Anterior cingulate cortex (tissue), 58 donors: ENCODE measurements around the gene CCDC97.

ENCODE experiments used
- DNase-seq, 58 donors: peaks; one replicate each; lab custom pipeline; 2025; lab: John Stamatoyannopoulos, UW

Gene CCDC97

DNA sequence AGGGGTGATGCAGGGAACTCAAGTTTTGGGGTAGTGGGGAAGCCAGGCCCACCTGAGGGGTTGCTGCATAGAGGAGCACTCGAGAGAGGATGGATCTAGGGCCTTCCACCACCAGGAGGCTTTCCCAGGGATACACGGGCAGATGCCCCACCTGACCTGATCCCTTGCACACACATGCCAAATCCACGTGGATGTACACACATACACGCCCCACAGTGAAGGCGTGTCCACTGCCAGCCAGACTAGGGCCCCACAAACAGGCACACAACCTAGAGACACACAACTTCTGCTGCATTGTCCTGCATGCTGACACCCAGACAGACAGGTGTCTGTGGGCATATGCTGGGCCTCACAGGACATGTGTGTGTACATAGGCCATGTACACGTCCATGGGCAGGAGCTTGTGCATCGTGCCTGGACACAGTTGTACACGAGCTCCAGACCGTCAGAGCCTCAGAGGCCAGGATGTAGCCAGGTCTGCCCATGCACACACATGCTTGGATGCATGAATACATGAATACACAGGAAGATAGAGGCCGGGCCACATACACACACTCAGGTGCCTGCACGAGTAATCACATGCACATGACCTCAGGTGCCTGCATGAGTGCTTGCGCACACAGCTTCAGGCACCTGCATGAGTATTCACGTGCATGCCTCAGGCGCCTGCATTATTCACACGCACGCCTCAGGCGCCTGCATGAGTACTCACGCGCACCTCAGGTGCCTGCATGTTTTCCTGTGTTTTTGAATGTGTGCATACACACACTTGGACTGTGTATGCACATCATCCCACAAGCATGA lies 8.9 kb downstream of the CCDC97 start:
- no peak for DNase-seq

DNA sequence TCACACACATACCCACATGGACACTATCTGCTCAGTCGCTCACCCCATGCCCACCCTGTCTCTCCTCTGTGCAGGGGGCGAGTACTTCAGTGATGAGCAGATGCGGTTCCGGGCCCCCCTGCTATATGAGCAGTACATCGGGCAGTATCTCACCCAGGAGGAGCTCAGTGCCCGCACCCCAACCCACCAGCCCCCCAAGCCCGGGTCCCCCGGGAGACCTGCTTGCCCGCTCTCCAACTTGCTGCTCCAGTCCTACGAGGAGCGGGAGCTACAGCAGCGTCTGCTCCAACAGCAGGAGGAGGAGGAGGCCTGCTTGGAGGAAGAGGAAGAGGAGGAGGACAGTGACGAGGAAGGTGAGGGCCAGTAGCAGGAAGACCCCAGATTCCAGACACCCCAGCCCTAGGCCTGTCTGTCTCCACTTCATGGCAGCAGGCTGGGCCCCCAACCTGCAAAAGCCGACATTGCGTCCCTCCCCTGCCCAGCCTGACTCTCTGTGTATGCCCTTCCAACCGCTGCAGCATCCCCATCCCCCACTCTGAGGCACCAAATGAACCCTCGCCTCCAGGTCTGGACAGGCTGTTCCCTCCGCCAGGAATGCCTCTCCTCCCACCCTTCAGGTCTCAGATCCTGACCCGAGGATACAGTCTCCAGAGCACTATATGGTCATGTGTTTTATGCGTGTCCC lies 9.7 kb downstream of the CCDC97 start:
- no peak for DNase-seq

DNA sequence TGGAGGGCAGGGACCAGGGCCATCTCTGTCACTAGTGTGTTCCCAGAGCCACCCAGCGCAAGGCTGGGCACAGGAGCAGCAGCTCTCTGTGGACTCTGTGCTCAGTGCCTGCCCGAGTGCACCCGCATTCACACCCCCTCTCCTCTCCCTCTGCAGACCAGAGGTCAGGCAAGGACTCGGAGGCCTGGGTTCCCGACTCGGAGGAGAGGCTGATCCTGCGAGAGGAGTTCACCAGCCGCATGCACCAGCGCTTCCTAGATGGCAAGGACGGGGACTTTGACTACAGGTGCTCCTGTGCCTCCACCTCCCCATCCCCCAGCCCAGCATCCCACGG lies 10.2 kb downstream of the CCDC97 start:
- no peak for DNase-seq

DNA sequence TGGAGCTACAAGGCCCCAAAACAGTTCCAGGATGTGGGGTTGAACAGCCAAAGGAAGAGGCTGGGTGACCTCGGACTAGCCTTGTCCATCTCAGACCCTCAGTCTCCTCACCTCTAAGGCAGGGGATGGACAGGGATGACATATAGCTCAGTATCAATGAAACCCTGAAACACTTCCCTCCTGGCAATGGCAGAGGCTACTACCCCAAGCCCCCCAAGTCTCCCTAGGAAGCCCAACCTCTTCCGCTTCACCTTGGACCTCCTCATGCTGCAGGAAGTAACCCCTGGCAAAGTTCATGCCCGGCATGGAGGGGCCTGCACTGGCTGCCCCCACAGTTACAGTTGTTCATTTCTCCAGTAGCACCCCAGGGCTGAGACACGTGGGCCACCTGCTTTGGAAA lies 10.6 kb downstream of the CCDC97 start:
- DNase-seq: no peak

DNA sequence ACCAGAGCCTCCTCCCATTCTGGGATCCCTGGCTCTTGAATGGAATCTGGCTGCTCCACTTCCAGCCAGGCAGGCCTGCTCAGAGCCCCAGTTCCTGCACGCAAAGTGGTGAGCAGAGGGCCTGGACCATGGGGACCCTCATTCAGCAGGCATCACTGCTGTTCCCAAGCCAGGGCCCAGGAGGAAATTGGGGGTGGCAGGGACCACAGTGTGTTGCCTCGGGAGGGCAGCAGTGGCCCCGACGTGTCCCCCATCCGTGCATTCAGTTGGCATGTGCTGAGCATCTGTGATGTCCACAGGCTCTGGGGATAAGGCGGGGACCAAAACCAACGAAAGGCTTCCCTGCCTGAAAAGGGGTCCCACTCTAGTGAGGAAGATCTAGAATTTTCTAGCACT lies 11.2 kb downstream of the CCDC97 start:
- DNase-seq: no peak

DNA sequence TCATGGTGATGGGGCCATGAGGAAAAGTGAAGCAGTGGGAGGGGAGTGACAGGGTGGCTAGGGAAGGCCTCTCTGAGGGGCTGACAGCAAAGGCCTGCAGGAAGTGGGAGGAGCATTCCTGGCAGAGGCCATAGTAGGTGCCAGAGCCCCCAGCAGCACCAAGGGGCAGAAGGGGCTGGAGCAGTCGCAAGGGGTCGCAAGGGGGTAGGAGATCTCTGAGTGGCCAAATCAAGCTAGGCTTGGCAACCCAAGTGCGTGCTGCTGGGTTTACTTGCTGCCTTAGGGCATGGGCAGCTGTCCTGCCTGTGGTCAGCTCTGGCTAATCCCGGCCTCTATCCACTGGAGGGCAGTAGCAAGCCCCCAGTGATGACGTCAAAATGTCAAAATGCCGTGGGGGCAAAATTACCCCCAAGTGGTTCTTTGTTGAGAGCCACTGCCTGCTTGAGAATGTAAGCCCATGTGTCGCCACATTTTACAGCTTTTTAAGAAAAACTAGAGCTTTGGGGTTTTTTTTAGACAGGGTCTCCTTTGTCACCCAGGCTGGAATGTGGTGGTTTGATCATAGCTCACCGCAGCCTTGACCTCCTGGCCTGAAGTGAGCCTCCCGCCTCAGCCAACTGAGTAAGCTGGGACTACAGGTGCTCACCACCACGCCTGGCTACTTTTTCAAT lies 11.8 kb downstream of the CCDC97 start:
- DNase-seq: peak in 2 of 58 donors; percentile 12 to 19

DNA sequence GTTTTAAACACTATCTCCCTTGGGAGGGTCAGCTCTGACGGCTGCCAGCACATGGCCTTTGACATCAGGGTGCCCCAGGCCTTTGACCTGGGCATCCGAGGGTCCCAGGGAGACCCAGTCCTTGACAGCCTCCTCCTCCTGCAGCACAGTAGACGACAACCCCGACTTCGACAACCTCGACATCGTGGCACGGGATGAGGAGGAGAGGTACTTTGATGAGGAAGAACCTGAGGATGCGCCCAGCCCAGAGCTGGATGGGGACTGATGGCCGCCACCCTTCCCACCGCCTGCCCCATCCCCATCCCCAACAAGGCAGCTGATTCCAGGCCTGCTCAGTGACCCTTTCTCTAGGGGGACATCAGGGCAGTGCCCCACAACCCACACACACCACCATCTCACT lies 12.5 kb downstream of the CCDC97 start:
- no peak for DNase-seq

DNA sequence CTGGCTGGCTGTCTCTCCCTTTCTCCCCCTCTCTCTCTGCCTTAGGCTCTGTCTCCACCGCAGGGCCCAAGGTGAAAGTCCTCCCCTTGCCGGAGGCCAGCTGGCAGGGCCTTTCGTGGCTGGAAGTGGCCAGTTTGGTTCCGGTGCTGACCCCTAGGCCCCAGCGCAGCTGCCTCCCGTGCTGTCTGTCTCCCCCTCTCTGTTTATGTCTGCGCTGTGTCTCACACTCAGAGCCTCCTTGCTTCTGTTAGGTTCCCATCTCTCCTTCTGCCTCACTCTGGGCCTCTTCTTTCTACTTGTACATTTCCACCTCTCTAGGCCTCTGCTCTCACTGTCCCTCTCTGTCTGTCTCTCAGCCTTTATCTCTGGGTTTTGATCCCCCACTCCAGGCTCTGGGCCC lies 13.1 kb downstream of the CCDC97 start:
- no peak for DNase-seq

DNA sequence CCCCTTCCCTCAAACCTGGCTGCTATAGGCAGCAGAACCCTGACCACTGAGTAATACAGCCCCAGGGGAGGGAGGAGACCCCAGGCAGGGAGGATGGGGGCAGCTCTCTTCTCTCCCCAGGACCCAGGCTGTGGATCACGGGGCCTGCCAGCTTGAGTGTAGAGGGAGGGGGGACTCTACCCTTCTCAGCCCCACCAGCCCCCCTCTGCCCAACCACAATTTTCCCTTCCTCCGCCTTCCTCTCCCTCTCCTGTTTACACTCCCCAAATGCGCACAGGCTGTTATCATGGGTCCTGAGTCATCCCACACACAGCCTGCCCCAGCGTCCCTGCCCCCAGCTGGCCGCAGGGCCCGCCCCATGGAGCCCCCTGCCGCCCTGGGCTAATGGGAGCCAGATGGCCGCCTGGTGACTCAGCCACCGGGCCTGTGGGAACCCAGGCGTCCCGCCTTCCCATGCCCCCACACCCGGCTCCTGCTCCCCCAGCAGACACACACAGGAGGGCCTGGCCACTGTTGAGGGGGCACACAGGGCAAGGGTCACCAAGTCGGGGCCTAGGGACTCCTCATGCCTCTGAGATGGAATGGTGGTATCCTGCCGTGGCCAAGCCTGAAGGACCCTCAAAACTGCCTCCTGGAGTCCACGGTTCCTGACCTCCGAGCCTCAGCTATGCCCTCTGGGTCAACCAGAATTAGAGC lies 13.6 kb downstream of the CCDC97 start:
- no peak for DNase-seq

DNA sequence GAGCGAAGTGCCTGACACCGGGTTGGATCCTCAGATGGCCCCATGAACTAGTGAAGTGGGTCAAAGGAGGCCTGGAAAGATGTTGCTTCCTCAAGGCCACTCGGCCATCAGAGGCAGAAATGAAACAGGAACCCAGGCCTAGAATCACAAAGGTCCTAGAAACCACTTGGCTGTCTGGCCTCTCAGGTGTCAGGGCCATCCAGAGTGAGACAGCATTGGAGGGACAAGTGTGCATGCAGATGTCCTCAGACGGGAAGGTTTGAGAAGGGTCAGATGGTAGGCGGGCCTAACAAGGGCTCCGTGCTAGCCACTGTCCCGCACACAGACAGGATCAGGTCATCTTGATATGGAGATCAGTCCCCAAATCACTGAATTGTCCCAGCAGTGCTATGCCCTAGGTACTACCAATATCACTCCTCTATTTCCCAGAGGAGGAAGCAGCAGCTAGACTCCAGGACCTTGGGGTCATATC lies 14.3 kb downstream of the CCDC97 start:
- no peak for DNase-seq

DNA sequence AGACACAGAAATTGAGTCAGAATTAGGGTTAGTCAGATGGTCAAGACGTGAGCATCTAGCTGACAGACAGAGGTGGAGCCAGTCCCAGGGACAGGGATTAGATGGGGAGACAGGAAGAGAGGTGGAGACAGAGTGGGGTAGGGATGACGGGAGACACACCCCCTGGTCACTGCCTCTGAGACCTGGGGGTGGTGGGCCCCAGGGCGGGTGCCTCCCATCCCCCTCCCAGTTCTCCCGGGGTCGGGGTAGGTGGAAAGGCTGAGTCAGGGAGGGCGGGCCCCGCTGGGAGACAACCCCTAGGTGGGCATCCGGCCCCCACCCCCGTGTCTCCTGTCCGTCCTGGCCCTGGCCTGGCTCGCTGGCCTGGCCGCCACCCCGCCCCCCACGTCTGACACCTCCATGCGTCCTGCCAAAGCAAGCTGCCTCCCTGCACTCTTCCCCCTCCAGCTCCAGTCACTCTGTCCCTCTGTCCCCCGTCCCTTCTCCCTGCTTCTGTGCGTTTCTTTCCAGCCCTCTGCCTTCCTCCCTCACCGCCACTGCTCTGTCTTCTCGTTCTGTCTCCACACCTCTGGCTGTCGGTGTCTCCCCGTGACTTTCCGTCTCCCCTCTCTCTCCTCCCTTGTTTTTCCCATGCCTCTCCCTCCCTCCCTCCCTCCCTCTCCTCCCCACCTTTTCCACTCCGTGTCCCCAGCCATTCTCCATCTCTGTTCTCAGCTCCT lies 15.1 kb downstream of the CCDC97 start:
- DNase-seq: peak in 12 of 58 donors; percentile 12 to 49 (median 31)

DNA sequence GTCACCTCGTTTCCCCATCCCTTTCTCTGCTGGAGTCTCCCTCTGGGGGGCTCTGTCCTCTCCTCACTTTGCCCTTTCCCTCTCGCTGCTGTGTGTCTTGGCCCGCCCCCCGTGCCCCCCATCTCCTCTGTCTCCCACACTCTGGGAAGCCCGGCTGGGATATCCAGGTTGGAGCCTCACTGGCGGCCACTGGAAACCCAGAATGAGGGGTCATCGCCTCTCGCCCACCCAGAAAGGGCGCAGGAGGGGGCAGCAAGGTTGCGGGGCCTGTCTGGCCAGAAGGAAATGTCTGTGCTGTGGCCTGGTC lies 15.6 kb downstream of the CCDC97 start:
- DNase-seq: peak in 3 of 58 donors; percentile 21 to 47 (median 41)

DNA sequence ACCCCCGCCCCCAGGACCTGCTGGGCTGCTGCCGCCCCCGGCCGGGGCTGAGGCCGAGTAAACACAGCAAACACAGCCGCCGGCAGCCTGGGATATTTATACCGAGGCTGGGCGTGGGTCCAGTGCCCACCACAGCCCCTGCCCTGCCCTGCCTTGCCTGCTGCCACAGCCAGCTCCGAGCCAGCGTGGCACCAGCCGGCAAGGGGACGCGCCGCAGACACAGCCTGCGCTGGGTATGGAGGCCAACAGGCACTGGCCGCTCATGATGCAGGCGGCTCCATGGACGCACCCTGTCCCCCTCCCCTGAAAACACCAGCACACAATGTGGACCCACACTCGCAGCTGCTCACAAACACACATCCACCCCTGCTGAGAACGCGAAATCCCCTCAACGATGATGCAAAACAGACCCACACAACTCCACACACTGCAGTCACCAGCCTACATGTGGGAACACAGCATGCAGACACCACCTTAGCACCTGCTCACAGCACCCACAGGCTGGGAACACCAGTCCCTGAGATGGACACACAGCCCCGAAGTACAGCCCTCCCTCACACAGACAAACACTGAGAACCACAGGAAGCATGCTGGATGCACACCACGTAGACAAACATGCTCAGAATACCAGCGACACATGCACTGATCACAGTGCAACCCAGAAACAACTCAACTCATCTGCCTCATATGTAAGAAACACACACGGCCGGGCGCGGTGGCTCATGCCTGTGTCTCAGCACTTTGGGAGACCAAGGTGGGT lies 16.2 kb downstream of the CCDC97 start:
- peak in 21 of 58 donors; percentile 17 to 72 (median 37) for DNase-seq

DNA sequence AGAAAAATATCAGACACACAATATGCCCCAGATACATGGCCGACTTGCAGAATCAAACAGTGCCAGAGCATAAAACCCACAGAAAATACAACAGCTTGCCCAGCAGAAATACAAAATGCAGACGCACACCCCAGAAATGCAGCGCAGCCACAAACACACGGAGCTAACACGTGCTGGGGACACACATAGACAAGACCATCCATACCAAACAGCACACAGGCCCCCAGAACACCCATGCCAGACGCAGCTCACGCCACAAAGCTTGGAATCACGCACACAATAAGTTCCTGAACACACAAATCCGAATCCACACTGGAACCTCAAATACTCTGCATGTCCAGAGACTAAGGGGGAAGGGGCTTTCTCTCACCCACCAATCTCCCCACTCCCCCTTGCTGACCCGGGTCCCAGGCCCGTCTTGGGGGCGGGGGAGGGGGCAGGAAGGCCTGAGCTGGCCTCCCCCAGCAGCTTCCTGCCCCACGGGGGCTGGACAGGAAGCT lies 17.2 kb downstream of the CCDC97 start:
- peak in 8 of 58 donors; percentile 10 to 40 (median 26) for DNase-seq

DNA sequence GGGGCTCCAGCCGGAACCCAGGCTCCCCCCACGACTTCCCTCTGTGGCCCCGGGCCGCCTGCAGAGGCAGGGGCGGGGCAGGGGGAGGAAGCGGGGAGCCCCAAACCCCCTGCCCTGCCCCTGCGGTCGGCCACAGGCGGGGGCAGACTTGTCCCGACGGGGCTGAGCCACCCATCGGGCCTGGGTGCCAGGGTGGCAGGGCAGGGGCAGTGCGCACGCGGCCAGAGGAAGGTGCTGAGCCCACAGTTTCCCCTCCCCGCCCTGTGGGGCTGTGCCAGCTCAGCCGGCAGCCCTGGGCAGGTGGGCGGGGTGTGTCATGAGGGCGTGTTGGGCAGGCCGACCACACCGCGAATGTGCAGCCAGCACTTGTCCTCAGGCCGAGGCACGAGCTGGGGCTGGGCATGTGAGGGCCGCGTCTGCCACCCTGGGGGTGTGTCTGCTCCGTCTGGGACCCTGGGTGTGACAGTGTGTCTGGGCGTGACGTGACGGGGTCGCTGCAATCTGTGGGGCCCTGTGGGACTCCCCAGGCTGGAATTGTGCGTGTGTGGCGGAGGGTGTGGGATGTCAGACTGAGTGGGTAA lies 17.7 kb downstream of the CCDC97 start:
- peak in 11 of 58 donors; percentile 16 to 57 (median 28) for DNase-seq

DNA sequence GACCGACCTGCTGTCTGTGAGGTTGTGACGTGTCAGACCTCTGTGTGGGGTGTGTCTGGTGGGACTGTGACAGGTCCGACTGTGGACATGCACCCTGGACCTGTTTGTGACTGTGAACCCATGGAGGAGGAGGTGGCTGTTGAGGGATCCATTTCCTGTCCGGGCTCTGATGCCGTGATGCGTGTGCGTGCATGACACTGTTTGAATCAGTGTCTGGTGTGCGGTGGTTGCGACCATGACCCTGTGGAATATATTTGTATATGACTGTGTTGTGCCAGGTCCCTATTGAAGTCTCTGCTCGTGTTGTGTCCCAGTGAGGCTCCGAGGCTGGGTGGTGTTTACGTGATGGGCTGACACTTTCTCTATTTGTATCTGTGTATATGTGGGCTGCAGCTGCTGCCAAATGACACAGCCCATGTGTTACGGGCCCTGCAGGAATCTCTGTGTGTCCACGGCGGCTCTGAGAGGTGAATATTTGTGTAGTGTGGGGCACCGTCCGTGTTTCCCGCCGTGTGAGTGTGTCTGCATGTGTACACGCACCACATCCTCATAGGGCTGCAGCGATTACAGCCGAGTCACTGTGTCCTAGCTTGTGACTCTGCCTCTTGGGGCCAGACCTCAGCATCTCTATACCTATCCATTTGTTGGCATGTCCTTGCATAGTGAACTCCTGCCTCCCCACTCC lies 18.3 kb downstream of the CCDC97 start:
- DNase-seq: peak in 3 of 58 donors; percentile 15 to 45 (median 19)

DNA sequence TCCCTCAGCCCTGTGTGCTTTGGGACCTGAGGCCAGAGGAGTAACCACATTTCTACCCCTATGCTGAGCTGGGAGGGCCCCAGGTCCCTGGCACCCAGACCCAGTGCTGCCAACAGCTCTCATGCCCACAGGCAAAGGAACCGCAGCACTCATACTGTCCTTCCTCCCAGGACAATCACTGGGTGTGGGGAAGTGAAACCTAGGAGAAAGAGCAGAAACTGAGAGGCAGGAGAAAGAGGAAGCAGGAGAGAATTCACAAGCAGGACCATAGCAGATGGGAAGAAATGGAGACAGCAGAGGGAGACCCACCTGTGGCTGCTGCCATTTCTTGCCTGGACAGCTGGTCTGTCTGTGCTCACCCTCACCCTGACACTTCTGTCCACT lies 18.9 kb downstream of the CCDC97 start:
- DNase-seq: peak in 11 of 58 donors; percentile 10 to 45 (median 23)

DNA sequence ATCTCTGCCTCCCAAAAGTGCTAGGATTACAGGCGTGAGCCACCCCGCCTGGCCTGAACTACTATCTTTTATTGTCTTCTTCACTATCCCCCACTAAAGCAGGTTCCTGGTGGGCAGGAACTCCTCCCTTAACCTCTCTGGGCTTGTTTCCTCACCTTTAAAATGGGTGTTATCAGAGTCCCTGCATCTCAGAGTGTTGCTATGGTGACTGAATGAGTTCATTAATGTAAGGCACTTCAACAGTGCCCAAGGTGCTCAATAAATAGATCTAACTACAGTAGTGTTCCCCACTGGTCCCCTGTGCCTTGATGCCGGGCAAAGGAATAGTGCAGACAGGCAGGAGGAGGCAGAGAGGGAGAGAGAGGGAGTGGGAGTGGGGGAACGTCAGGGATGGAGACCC lies 20.5 kb downstream of the CCDC97 start:
- no peak for DNase-seq
